GM13977 (cell line): Measurements from ENCODE around the gene PDLIM7.

Experiments
- DNase-seq: peaks from one replicate; pipeline ENCODE4 v3.0.0; 2012; ENCODE audit warnings: low spot score
- CTCF ChIP-seq: IDR thresholded peaks from 2 replicates; pipeline ENCODE4 v1.5.1; 2012; ENCODE audit warnings: mild to moderate bottlenecking, control low read depth; ENCODE audit not compliant: insufficient read depth; ENCODE audit errors: extremely low read depth, missing control alignments
- in situ Hi-C: fragments of 300-500 bp; cut with MboI; formaldehyde crosslinking; loops from one replicate; pipeline ENCODE4 v1.12.0; 2022; ENCODE audit warnings: low sequenced_read_pairs, low pct_unique_long_range_greater_than_20kb, mixed read lengths, inconsistent platforms; ENCODE audit not compliant: unreplicated experiment

The PDLIM7 gene

GRCh38 chr5:177501874-177502678 lies 4.7 kb upstream of the PDLIM7 start:
- TF ChIP-seq CTCF, result no peak
- in situ Hi-C loops, result no loop called here
- peak; percentile 77 for DNase-seq

- peak; percentile 82 for DNase-seq
- peak; percentile 96 for TF ChIP-seq CTCF
- in situ Hi-C loops, result no loop called here
Observed at GRCh38 chr5:177500685-177501522, 3.5 kb upstream of the PDLIM7 start.

- no peak for DNase-seq
- TF ChIP-seq CTCF, result no peak
- in situ Hi-C loops, result no loop called here
Observed at GRCh38 chr5:177499842-177500241, 2.4 kb upstream of the PDLIM7 start.

GRCh38 chr5:177498013-177498787 lies 796 bp upstream of the PDLIM7 start:
- DNase-seq, result no peak
- in situ Hi-C loops, result no loop called here

GRCh38 chr5:177496727-177497291 lies 595 bp downstream of the PDLIM7 start:
- no peak for DNase-seq
- TF ChIP-seq CTCF, result no peak
- in situ Hi-C loops, result no loop called here

More at GRCh38 chr5:177498013-177498787, 796 bp upstream of the PDLIM7 start:
- TF ChIP-seq CTCF, result no peak
